K562 (cell line): Measurements from ENCODE around the gene GTF2H4. TPM values are rescaled to one million over a fixed set of nuclear protein-coding genes. Genes with fewer than 3 reads are reported as not detected.
A peak's percentile ranks its signal among the peaks of the same experiment; 100 is the strongest.

Source experiments
- ARHGAP35 ChIP-seq: fragments of 450-650 bp; IDR thresholded peaks from 2 replicates; pipeline ENCODE4 v1.6.1; 2018; ENCODE audit not compliant: partially characterized antibody
- CSDE1 ChIP-seq, 2 experiments: fragments of 450-650 bp; IDR thresholded peaks; 2 replicates each; pipeline ENCODE4 v1.6.1; 2016; ENCODE audit warnings: mild to moderate bottlenecking in 1 of 2
- DEAF1 ChIP-seq: fragments of 450-650 bp; formaldehyde crosslinking; IDR thresholded peaks from 2 replicates; pipeline ENCODE4 v1.4.0; 2020; ENCODE audit warnings: mild to moderate bottlenecking, moderate library complexity
- DLX4 ChIP-seq: fragments of 250-450 bp; sonication (Bioruptor Pico); IDR thresholded peaks from 2 replicates; pipeline ENCODE4 v1.6.1; 2021; ENCODE audit warnings: mild to moderate bottlenecking
- GTF2F1 ChIP-seq: IDR thresholded peaks from 2 replicates; pipeline ENCODE4 v1.6.1; 2011; ENCODE audit warnings: low read depth, low read length, improper control_type of control experiment
- MBD2 ChIP-seq: sonication (generic); IDR thresholded peaks from 2 replicates; pipeline ENCODE4 v1.6.1; 2016; ENCODE audit warnings: low read depth, borderline replicate concordance
- NFE2L1 ChIP-seq: fragments of 450-650 bp; IDR thresholded peaks from 2 replicates; pipeline ENCODE4 v1.6.1; 2016; ENCODE audit warnings: missing genetic modification characterization, low read depth, mild to moderate bottlenecking, missing compliant biosample characterization, moderate library complexity, borderline replicate concordance
- NKRF ChIP-seq: fragments of 450-650 bp; IDR thresholded peaks from 2 replicates; pipeline ENCODE4 v1.6.1; 2016; ENCODE audit warnings: borderline replicate concordance
- RBBP5 ChIP-seq: fragments of 200-600 bp; sonication (generic); IDR thresholded peaks from 2 replicates; pipeline ENCODE4 v1.6.1; 2012; ENCODE audit warnings: borderline replicate concordance, mild to moderate bottlenecking, low read length, control low read depth, inconsistent platforms; ENCODE audit not compliant: insufficient read depth, poor library complexity, severe bottlenecking
- ZBTB1 ChIP-seq: sonication (generic); formaldehyde crosslinking; IDR thresholded peaks from 2 replicates; pipeline ENCODE4 v1.8.1; 2023; ENCODE audit warnings: missing genetic modification reagents, low read depth, mild to moderate bottlenecking, borderline replicate concordance
- ZNF12 ChIP-seq: sonication (generic); formaldehyde crosslinking; IDR thresholded peaks from 2 replicates; pipeline ENCODE4 v1.4.0; 2020; ENCODE audit warnings: mild to moderate bottlenecking, missing genetic modification reagents
- ZNF143 ChIP-seq: sonication (generic); formaldehyde crosslinking; IDR thresholded peaks from 2 replicates; pipeline ENCODE4 v1.9.0; 2022; ENCODE audit warnings: mild to moderate bottlenecking, missing genetic modification reagents
- ZNF311 ChIP-seq: fragments of 250-450 bp; sonication (Bioruptor Pico); IDR thresholded peaks from 2 replicates; pipeline ENCODE4 v1.4.0; 2020; ENCODE audit warnings: mild to moderate bottlenecking, moderate library complexity
- ZNF395 ChIP-seq: fragments of 200-800 bp; sonication (Bioruptor generic); IDR thresholded peaks from 2 replicates; pipeline ENCODE4 v1.6.1; 2017; ENCODE audit warnings: missing genetic modification characterization, missing compliant biosample characterization
- ZNF511 ChIP-seq: sonication (generic); formaldehyde crosslinking; IDR thresholded peaks from 2 replicates; pipeline ENCODE4 v1.8.0; 2022; ENCODE audit warnings: mild to moderate bottlenecking, missing genetic modification reagents
- ZNF644 ChIP-seq: fragments of 200-800 bp; sonication (Bioruptor generic); IDR thresholded peaks from 2 replicates; pipeline ENCODE4 v1.6.1; 2016; ENCODE audit warnings: low read depth, missing genetic modification characterization, missing compliant biosample characterization
- ZNF699 ChIP-seq: fragments of 250-450 bp; sonication (Bioruptor Pico); IDR thresholded peaks from 2 replicates; pipeline ENCODE4 v1.8.0; 2021; ENCODE audit warnings: mild to moderate bottlenecking, moderate library complexity; ENCODE audit not compliant: insufficient replicate concordance
- polyA plus RNA-seq, 8 experiments: library from polyadenylated mRNA; depleted of rRNA in 4 of 8; stranded (reverse) in 5 of 8; unstranded in 3 of 8; fragments of >200 nt; fragmentation: Nextera tagmentation in 2 of 8; fragmentation: Illumina TruSeq in 1 of 8; extraction: Ambion mirVana in 2 of 8; extraction: Trizol in 1 of 8; gene quantifications; 2 replicates each; pipeline versions ENCODE4 v1.2.1 to v1.2.3, GENCODE V29; 2011 to 2014; ENCODE audit warnings: inconsistent platforms in 1 of 8, missing spikeins in 1 of 8
- total RNA-seq, 7 experiments: library from RNA; depleted of rRNA in 6 of 7; stranded (reverse); fragments of >200 nt in 6 of 7; fragmentation: Illumina TruSeq in 2 of 7; extraction: Trizol in 2 of 7; gene quantifications; 2 replicates each; pipeline versions ENCODE4 v1.2.1 to v1.2.3, GENCODE V29; 2011 to 2021; ENCODE audit warnings: low replicate concordance in 1 of 7
- TF ChIP-seq, protein P1 (sequence below): fragments of 250-450 bp; sonication (Bioruptor Pico); IDR thresholded peaks from 2 replicates; pipeline ENCODE4 v1.8.0; 2021; ENCODE audit warnings: moderate library complexity, mild to moderate bottlenecking, inconsistent platforms

The GTF2H4 gene
- total and polyA plus RNA-seq, 9 of the 15 experiments (the other 6 are each of a cell fraction or from before 2014, with no cell fraction given), result 3.6 to 86.1 (median 39.6) TPM

- TF ChIP-seq ZBTB1, result no peak; the same call in 1 of the 2 replicates
- no peak for TF ChIP-seq RBBP5
- TF ChIP-seq CSDE1 (IDR thresholded peaks at IDR 0.05), result no peak
- no peak for TF ChIP-seq ZNF699 (CRISPR knock-in tag)
- no peak for TF ChIP-seq ZNF12 (CRISPR knock-in tag)
- peak; percentile 12; the same call in 1 of the 2 replicates for TF ChIP-seq ZNF395
- TF ChIP-seq ZNF311 (CRISPR knock-in tag), result no peak
- TF ChIP-seq ZNF143 (CRISPR knock-in tag), result peak; percentile 76
- TF ChIP-seq ZNF511, result peak; percentile 90; the same call in 1 of the 2 replicates
- no peak for TF ChIP-seq ARHGAP35
- TF ChIP-seq, protein P1, sequence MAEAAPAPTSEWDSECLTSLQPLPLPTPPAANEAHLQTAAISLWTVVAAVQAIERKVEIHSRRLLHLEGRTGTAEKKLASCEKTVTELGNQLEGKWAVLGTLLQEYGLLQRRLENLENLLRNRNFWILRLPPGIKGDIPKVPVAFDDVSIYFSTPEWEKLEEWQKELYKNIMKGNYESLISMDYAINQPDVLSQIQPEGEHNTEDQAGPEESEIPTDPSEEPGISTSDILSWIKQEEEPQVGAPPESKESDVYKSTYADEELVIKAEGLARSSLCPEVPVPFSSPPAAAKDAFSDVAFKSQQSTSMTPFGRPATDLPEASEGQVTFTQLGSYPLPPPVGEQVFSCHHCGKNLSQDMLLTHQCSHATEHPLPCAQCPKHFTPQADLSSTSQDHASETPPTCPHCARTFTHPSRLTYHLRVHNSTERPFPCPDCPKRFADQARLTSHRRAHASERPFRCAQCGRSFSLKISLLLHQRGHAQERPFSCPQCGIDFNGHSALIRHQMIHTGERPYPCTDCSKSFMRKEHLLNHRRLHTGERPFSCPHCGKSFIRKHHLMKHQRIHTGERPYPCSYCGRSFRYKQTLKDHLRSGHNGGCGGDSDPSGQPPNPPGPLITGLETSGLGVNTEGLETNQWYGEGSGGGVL (CRISPR knock-in tag), result no peak
- TF ChIP-seq DLX4, result no peak
- no peak for TF ChIP-seq MBD2
- TF ChIP-seq ZNF644 (tag), result no peak
- TF ChIP-seq NKRF, result no peak
- TF ChIP-seq GTF2F1, result no peak; the same call in 1 of the 2 replicates
- TF ChIP-seq NFE2L1 (tag), result no peak
- TF ChIP-seq DEAF1, result peak; percentile 53
These were observed 6.3 kb downstream of the GTF2H4 start, which contains the start of gene VARS2 (continued) for GRCh38 chr6:30914076-30914853.
